ENCODE data around the gene ST8SIA6.
"Not testable (repeated sequence)": the region's sequence is repeated elsewhere in the genome, so short reads cannot be mapped to it uniquely, and the experiment has no call there.

Gene ST8SIA6

GRCh38 chr10:17340144-17340829, 114.1 kb downstream of the ST8SIA6 start:
- no peak for DNase-seq

GRCh38 chr10:17335065-17335464, 119.3 kb downstream of the ST8SIA6 start:
- DNase-seq, result no peak

GRCh38 chr10:17330501-17330900, 123.9 kb downstream of the ST8SIA6 start:
- DNase-seq, result no peak

GRCh38 chr10:17326377-17326776, 128.0 kb downstream of the ST8SIA6 start:
- no peak for DNase-seq

GRCh38 chr10:17321957-17322356, 132.4 kb downstream of the ST8SIA6 start:
- DNase-seq, result not testable (repeated sequence)

- DNase-seq, result no peak
These were observed 137.8 kb downstream of the ST8SIA6 start for GRCh38 chr10:17316488-17317170.

- DNase-seq, result no peak
These were observed 145.0 kb downstream of the ST8SIA6 start for GRCh38 chr10:17309435-17309834.

GRCh38 chr10:17307123-17307522, 147.3 kb downstream of the ST8SIA6 start:
- DNase-seq, result no peak

GRCh38 chr10:17292375-17292774, 162.0 kb downstream of the ST8SIA6 start:
- DNase-seq, result no peak

- peak; percentile 24 to 26 for DNase-seq
These were observed 164.2 kb downstream of the ST8SIA6 start for GRCh38 chr10:17290226-17290625.

GRCh38 chr10:17289763-17290162, 164.6 kb downstream of the ST8SIA6 start:
- DNase-seq, result no peak

GRCh38 chr10:17286562-17287550, 167.5 kb downstream of the ST8SIA6 start:
- no peak for DNase-seq

- DNase-seq, result no peak
These were observed 172.1 kb downstream of the ST8SIA6 start for GRCh38 chr10:17282311-17282710.

GRCh38 chr10:17278607-17279240, 175.7 kb downstream of the ST8SIA6 start:
- DNase-seq, result no peak

- no peak for DNase-seq
These were observed 177.5 kb downstream of the ST8SIA6 start for GRCh38 chr10:17276756-17277424.

GRCh38 chr10:17273403-17273802, 181.0 kb downstream of the ST8SIA6 start:
- no peak for DNase-seq

GRCh38 chr10:17272648-17273047, 181.7 kb downstream of the ST8SIA6 start:
- DNase-seq, result no peak
